ENCODE measurements around the gene ARHGAP42. TPM values are rescaled to one million over a fixed set of nuclear protein-coding genes. Genes with fewer than 3 reads are reported as not detected.

The ARHGAP42 gene
- total and polyA plus RNA-seq, 2 of the 4 experiments (the other 2 are of a cell fraction), result 2.9 to 7.3 TPM

- H3K4me1 ChIP-seq (ENCODE audit: control insufficient read depth, insufficient read depth, low read length), result no peaks in the 10 kb centered on the region
- TF ChIP-seq NFE2L2 (IDR thresholded peaks at IDR 0.05; ENCODE audit: low read depth, low read length), result no peak
- TF ChIP-seq SMC3 (IDR thresholded peaks at IDR 0.05; ENCODE audit: low read depth, low read length), result no peak
- no peak for TF ChIP-seq MAZ (IDR thresholded peaks at IDR 0.05; ENCODE audit: borderline replicate concordance, low read depth, low read length)
- TF ChIP-seq RCOR1 (IDR thresholded peaks at IDR 0.05; ENCODE audit: insufficient replicate concordance, low read length), result no peak
- TF ChIP-seq CEBPB (IDR thresholded peaks at IDR 0.05; ENCODE audit: low read depth, low read length), result no peak
- TF ChIP-seq CHD1 (IDR thresholded peaks at IDR 0.05; ENCODE audit: low read depth, low read length), result no peak
- TF ChIP-seq CTCF (conservative IDR thresholded peaks at IDR 0.05; ENCODE audit: low read depth, low read length), result no peak
- TF ChIP-seq USF2 (IDR thresholded peaks at IDR 0.05; ENCODE audit: low read depth, low read length), result no peak
- no peak for TF ChIP-seq RFX5 (IDR thresholded peaks at IDR 0.05; ENCODE audit: low read depth, low read length)
- TF ChIP-seq MAFK (IDR thresholded peaks at IDR 0.05; ENCODE audit: low read depth, low read length), result no peak
- TF ChIP-seq BHLHE40 (IDR thresholded peaks at IDR 0.05; ENCODE audit: low read depth, low read length), result no peak
- TF ChIP-seq RAD21 (IDR thresholded peaks at IDR 0.05; ENCODE audit: low read length), result no peak
- no peak for TF ChIP-seq POLR2A (IDR thresholded peaks at IDR 0.05; ENCODE audit: low read depth, low read length)
- no peak for TF ChIP-seq MXI1 (IDR thresholded peaks at IDR 0.05; ENCODE audit: borderline replicate concordance, low read depth, low read length)
- TF ChIP-seq ELK1 (IDR thresholded peaks at IDR 0.05; ENCODE audit: borderline replicate concordance, low read depth, low read length), result no peak
- no peak for TF ChIP-seq FOS (IDR thresholded peaks at IDR 0.05; ENCODE audit: low read depth, low read length)
- no peak overlapping the region for H4K5ac ChIP-seq (ENCODE audit: low read depth, low read length)
- H3K14ac ChIP-seq (replicated peaks; ENCODE audit: low read depth, low read length), result no peak overlapping the region
- no peak overlapping the region for H2AFZ ChIP-seq (replicated peaks; ENCODE audit: low read length, poor library complexity)
- no peak overlapping the region for H3K9ac ChIP-seq (ENCODE audit: low read depth, low read length)
- no peak overlapping the region for H2BK15ac ChIP-seq (ENCODE audit: low read depth, low read length)
- in situ Hi-C loops (cut with MboI; ENCODE audit: low sequenced_read_pairs), result no loop called here
- no peak overlapping the region for H2AK9ac ChIP-seq (replicated peaks; ENCODE audit: low read depth, low read length, poor library complexity)
- BruUV-seq (replicated peaks), result no TSS peak
- DNase-seq (no peak), ATAC-seq (ENCODE audit: low read depth) (no peak)
- no peak overlapping the region for H3K27ac ChIP-seq (ENCODE audit: insufficient read depth, low read length)
- H3K9me3 ChIP-seq (ENCODE audit: control insufficient read depth, insufficient read depth, low read length), result no peaks in the 10 kb centered on the region
- no peak overlapping the region for H3K18ac ChIP-seq (ENCODE audit: low read depth, low read length)
- intact Hi-C loops (cut with micrococcal nuclease), result no loop called here
- H2BK20ac ChIP-seq (ENCODE audit: low read depth, low read length), result no peak overlapping the region
- H3K4ac ChIP-seq (ENCODE audit: low read depth, low read length), result no peak overlapping the region
- no peak overlapping the region for H3K56ac ChIP-seq (ENCODE audit: extremely low read depth, insufficient read depth, low read length)
- H4K20me1 ChIP-seq (ENCODE audit: insufficient read depth, low read length), result no peaks in the 10 kb centered on the region
- H3K79me1 ChIP-seq (ENCODE audit: low read depth in 1 of 2, low read length in 2 of 2), result no peaks in the 10 kb centered on the region
- no peaks in the 10 kb centered on the region for H3K9me1 ChIP-seq (ENCODE audit: insufficient read depth, low read length)
- no peaks in the 10 kb centered on the region for H3K27me3 ChIP-seq (ENCODE audit: control insufficient read depth, insufficient read depth, low read length)
- no peaks in the 10 kb centered on the region for H3K36me3 ChIP-seq (ENCODE audit: control insufficient read depth, insufficient read depth, low read length)
- no peak overlapping the region for H4K91ac ChIP-seq (ENCODE audit: insufficient read depth, low read depth, low read length)
- CTCF ChIA-PET, result no interaction called here
- POLR2A ChIA-PET (ENCODE audit: unreplicated experiment), result no interaction called here
- dilution Hi-C loops (cut with HindIII; ENCODE audit: low sequenced_read_pairs, unreplicated experiment), result no loop called here
- H4K8ac ChIP-seq (ENCODE audit: low read depth in 2 of 2, low read length in 2 of 2), result no peak overlapping the region
- no peak overlapping the region for H2BK120ac ChIP-seq (ENCODE audit: low read depth, low read length)
- H3K4me2 ChIP-seq (ENCODE audit: low read depth, low read length), result no peak overlapping the region
- no peak overlapping the region for H3K4me3 ChIP-seq (ENCODE audit: insufficient read depth, low read depth, low read length)
- no peak overlapping the region for H2BK5ac ChIP-seq (ENCODE audit: low read depth, low read length, poor library complexity, severe bottlenecking)
- H3K23ac ChIP-seq (ENCODE audit: low read depth, low read length), result no peak overlapping the region
- WGBS, 2 experiments (ENCODE audit: extremely low coverage in 2 of 2, insufficient read length in 1 of 2), result no CpG with 5 or more reads among the region's 4 CpGs
- no peak overlapping the region for H2AK5ac ChIP-seq (ENCODE audit: low read depth, low read length)
Observed at GRCh38 chr11:100663996-100664395, 23.1 kb upstream of the ARHGAP42 start.

Measured in IMR-90 (cell line).